H1 (cell line): ENCODE results near the gene ADIRF. TPM values are rescaled to one million over a fixed set of nuclear protein-coding genes. Genes with fewer than 3 reads are reported as not detected.
"Not testable (repeated sequence)": the region's sequence is repeated elsewhere in the genome, so short reads cannot be mapped to it uniquely, and the experiment has no call there.

Experiments used
- CTCF ChIA-PET: fragments of 300-600 bp; sonication (Branson Sonifier 250); formaldehyde crosslinking; loops from one replicate; lab custom pipeline; 2021; ENCODE audit not compliant: partially characterized antibody; lab: Charles Lee
- POLR2A ChIA-PET: fragments of 300-600 bp; sonication (Branson Sonifier 250); formaldehyde crosslinking; loops from one replicate; lab custom pipeline; 2021; ENCODE audit warnings: inconsistent platforms; ENCODE audit not compliant: partially characterized antibody; lab: Charles Lee
- DNase-seq, 2 experiments: peaks; one replicate each; pipeline versions ENCODE4 v3.0.0 to v3.0.0-alpha.2; 2010 to 2022; ENCODE audit warnings: low spot score in 2 of 2, low read depth in 1 of 2, mixed read lengths in 1 of 2
- FAIRE-seq: peaks from 2 replicates; lab custom pipeline; 2011; peaks lifted over from hg19 to GRCh38; lab: Jason Lieb, UNC
- H2AFZ ChIP-seq: 2 replicates; pipeline ENCODE4 v1.8.1; 2012; ENCODE audit warnings: low read length, inconsistent platforms
- H2AK5ac ChIP-seq: 2 replicates; pipeline ENCODE4 v1.6.1; 2013; ENCODE audit warnings: low read depth, low read length
- H2BK120ac ChIP-seq: replicated peaks from 2 replicates; pipeline ENCODE3; 2013; ENCODE audit warnings: low read depth, low read length, inconsistent platforms
- H2BK12ac ChIP-seq: 2 replicates; pipeline ENCODE4 v1.6.1; 2013; ENCODE audit warnings: low read depth, low read length
- H2BK15ac ChIP-seq: 2 replicates; pipeline ENCODE4 v1.6.1; 2013; ENCODE audit warnings: low read length
- H2BK20ac ChIP-seq: 2 replicates; pipeline ENCODE4 v1.6.1; 2013; ENCODE audit warnings: low read length
- H2BK5ac ChIP-seq: 2 replicates; pipeline ENCODE4 v1.6.1; 2013; ENCODE audit warnings: low read depth, low read length
- H3K14ac ChIP-seq: 2 replicates; pipeline ENCODE4 v1.6.1; 2013; ENCODE audit warnings: inconsistent platforms; ENCODE audit not compliant: insufficient read length
- H3K18ac ChIP-seq: 2 replicates; pipeline ENCODE4 v1.6.1; 2013; ENCODE audit warnings: low read length; ENCODE audit errors: extremely low read depth
- H3K23ac ChIP-seq: 2 replicates; pipeline ENCODE4 v1.6.1; 2013; ENCODE audit warnings: inconsistent platforms; ENCODE audit not compliant: insufficient read length
- H3K23me2 ChIP-seq: 2 replicates; pipeline ENCODE4 v1.6.1; 2013; ENCODE audit warnings: low read depth, low read length
- H3K27ac ChIP-seq: 2 replicates; pipeline ENCODE4 v1.6.1; 2011; ENCODE audit warnings: low read depth, low read length, inconsistent platforms
- H3K27me3 ChIP-seq, 4 experiments: replicated peaks in 1 of 4; 1 replicate in 1 of 4; 2 replicates in 3 of 4; pipeline versions ENCODE4 v1.6.1 to v1.8.1; 2011 to 2013; ENCODE audit warnings: low read length in 3 of 4, mild to moderate bottlenecking in 3 of 4, inconsistent platforms in 2 of 4, mixed read lengths in 2 of 4, moderate library complexity in 1 of 4; ENCODE audit not compliant: control insufficient read depth in 3 of 4, insufficient read depth in 3 of 4; ENCODE audit errors: extremely low read depth in 1 of 4
- H3K36me3 ChIP-seq, 4 experiments: 2 replicates each; pipeline versions ENCODE4 v1.6.1 to v1.8.1; 2011 to 2013; ENCODE audit warnings: mild to moderate bottlenecking in 4 of 4, low read length in 3 of 4, moderate library complexity in 2 of 4, control low read depth in 1 of 4, inconsistent platforms in 1 of 4; ENCODE audit not compliant: insufficient read depth in 4 of 4, control insufficient read depth in 2 of 4
- H3K4ac ChIP-seq: replicated peaks from 2 replicates; pipeline ENCODE3; 2013; ENCODE audit warnings: low read length, low read depth, mixed read lengths, inconsistent platforms; ENCODE audit not compliant: insufficient read length
- H3K4me1 ChIP-seq, 4 experiments: replicated peaks in 1 of 4; 1 replicate in 1 of 4; 2 replicates in 3 of 4; pipeline versions ENCODE4 v1.6.1 to v1.8.1; 2011 to 2013; ENCODE audit warnings: low read length in 3 of 4, inconsistent platforms in 2 of 4, mixed read lengths in 1 of 4; ENCODE audit not compliant: insufficient read depth in 4 of 4, control insufficient read depth in 3 of 4
- H3K4me2 ChIP-seq, 2 experiments: 2 replicates each; pipeline versions ENCODE4 v1.6.1 to v1.8.1; 2011 to 2013; ENCODE audit warnings: low read depth in 2 of 2, low read length in 2 of 2, control low read depth in 1 of 2, inconsistent platforms in 1 of 2, mild to moderate bottlenecking in 1 of 2; ENCODE audit not compliant: insufficient read depth in 1 of 2
- H3K4me3 ChIP-seq, 4 experiments: fragments of 200-600, 300-600 bp in 1 of 4; sonication (generic), shearing (Covaris generic), sonication (Bioruptor Twin) in 1 of 4; 2 replicates each; pipeline versions ENCODE4 v1.5.1 to v1.8.1; 2011 to 2016; ENCODE audit warnings: low read length in 4 of 4, low read depth in 3 of 4, control low read depth in 2 of 4, inconsistent platforms in 2 of 4, mild to moderate bottlenecking in 2 of 4, mixed read lengths in 1 of 4, moderate library complexity in 1 of 4; ENCODE audit not compliant: insufficient read depth in 2 of 4; ENCODE audit errors: extremely low read depth in 1 of 4
- H3K56ac ChIP-seq: replicated peaks from 2 replicates; pipeline ENCODE3; 2013; ENCODE audit warnings: low read depth, mild to moderate bottlenecking, mixed read lengths, low read length, inconsistent platforms; ENCODE audit not compliant: insufficient read length
- H3K79me1 ChIP-seq: 2 replicates; pipeline ENCODE4 v1.6.1; 2013; ENCODE audit warnings: low read depth, low read length, control low read depth
- H3K79me2 ChIP-seq, 2 experiments: 2 replicates each; pipeline versions ENCODE4 v1.6.1 to v1.8.1; 2012 to 2013; ENCODE audit warnings: low read length in 2 of 2, mild to moderate bottlenecking in 2 of 2, inconsistent platforms in 1 of 2; ENCODE audit not compliant: insufficient read depth in 2 of 2, control insufficient read depth in 1 of 2
- H3K9ac ChIP-seq, 4 experiments: replicated peaks in 1 of 4; 1 replicate in 1 of 4; 2 replicates in 3 of 4; pipeline versions ENCODE4 v1.6.1 to v1.8.1; 2011 to 2013; ENCODE audit warnings: low read depth in 3 of 4, low read length in 3 of 4, control low read depth in 2 of 4, mild to moderate bottlenecking in 2 of 4, moderate library complexity in 2 of 4, inconsistent platforms in 1 of 4; ENCODE audit errors: extremely low read depth in 1 of 4
- H3K9me3 ChIP-seq, 2 experiments: 2 replicates each; pipeline versions ENCODE4 v1.6.1 to v1.8.1; 2012 to 2013; ENCODE audit warnings: mild to moderate bottlenecking in 2 of 2, moderate library complexity in 2 of 2, control low read depth in 1 of 2, inconsistent platforms in 1 of 2, low read depth in 1 of 2, low read length in 1 of 2, mixed read lengths in 1 of 2; ENCODE audit not compliant: insufficient read depth in 2 of 2
- H4K20me1 ChIP-seq, 2 experiments: replicated peaks in 1 of 2; 2 replicates each; pipeline versions ENCODE3 to v1.8.1; 2011 to 2013; ENCODE audit warnings: inconsistent platforms in 2 of 2, low read length in 2 of 2, mild to moderate bottlenecking in 1 of 2; ENCODE audit not compliant: insufficient read depth in 2 of 2, control insufficient read depth in 1 of 2
- H4K5ac ChIP-seq: 2 replicates; pipeline ENCODE4 v1.6.1; 2013; ENCODE audit warnings: low read length, low read depth, mixed read lengths, inconsistent platforms; ENCODE audit not compliant: insufficient read length
- H4K8ac ChIP-seq: 2 replicates; pipeline ENCODE4 v1.8.0; 2013; ENCODE audit warnings: mild to moderate bottlenecking, moderate library complexity, low read length, inconsistent platforms; ENCODE audit not compliant: insufficient read depth; ENCODE audit errors: extremely low read depth
- H4K91ac ChIP-seq: replicated peaks from 2 replicates; pipeline ENCODE3; 2013; ENCODE audit warnings: low read length, mixed read lengths, inconsistent platforms; ENCODE audit not compliant: insufficient read length
- WGBS, 2 experiments: shearing (Covaris generic) in 1 of 2; methylation state at CpG; one replicate each; pipeline versions ENCODE4 v1.1.6 to v1.1.7; 2013 to 2015; ENCODE audit warnings: low lambda C conversion rate in 2 of 2, mixed read lengths in 2 of 2, inconsistent platforms in 1 of 2, low coverage in 1 of 2, missing lambda C conversion rate in 1 of 2; ENCODE audit not compliant: insufficient replicate concordance in 2 of 2, insufficient coverage in 1 of 2, insufficient read length in 1 of 2; ENCODE audit errors: extremely low coverage in 1 of 2, missing lambda C conversion rate in 1 of 2; 5-methylcytosine and 5-hydroxymethylcytosine counted together
- polyA plus RNA-seq, 7 experiments: library from polyadenylated mRNA; depleted of rRNA in 3 of 7; stranded (reverse) in 5 of 7; unstranded in 2 of 7; fragments of >200 nt in 5 of 7; fragments of 200-250 nt in 2 of 7; gene quantifications; 1 replicate in 5 of 7; 2 replicates in 1 of 7; 4 replicates in 1 of 7; pipeline versions ENCODE4 v1.2.1 to v1.2.3, GENCODE V29; 2011 to 2013; ENCODE audit warnings: missing spikeins in 2 of 7, mixed read lengths in 2 of 7
- total RNA-seq: library from RNA; stranded (reverse); fragmentation: NEBNext Ultra II Directional; extraction: Animal tissue kit (Norgen Biotek cat#: 25700); gene quantifications from 2 replicates; pipeline ENCODE4 v1.2.1, GENCODE V29; 2021

ADIRF gene
- total and polyA plus RNA-seq, 2 of the 8 experiments (the other 6 are each of a cell fraction or from before 2014, with no cell fraction given): not detected

DNA sequence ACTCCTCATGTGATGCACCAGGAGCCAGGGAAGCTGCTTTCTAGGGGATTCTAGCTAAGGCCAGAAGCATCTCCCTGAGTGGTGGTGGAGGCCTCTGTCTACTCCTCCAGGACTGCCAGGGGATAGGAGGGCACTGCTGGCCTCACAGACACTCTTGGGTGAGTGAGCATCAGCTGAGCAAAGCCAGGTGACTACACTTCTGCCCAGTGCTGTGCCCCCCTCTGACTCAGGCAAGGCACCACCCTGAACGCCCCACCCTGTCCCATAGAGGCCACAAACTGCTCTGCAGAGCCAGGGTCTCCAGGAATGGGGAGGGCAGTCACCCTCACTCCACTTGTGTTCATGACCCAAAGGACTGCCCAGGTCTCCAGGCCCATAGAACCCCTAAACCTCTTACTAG is 51.2 kb downstream of the ADIRF start:
- H4K8ac ChIP-seq, POLR2A ChIA-PET, H3K9me3 ChIP-seq, H3K27me3 ChIP-seq, DNase-seq, H4K20me1 ChIP-seq, H2AFZ ChIP-seq, H3K36me3 ChIP-seq, H2BK20ac ChIP-seq, H3K79me2 ChIP-seq, H3K4ac ChIP-seq, H2AK5ac ChIP-seq, H3K18ac ChIP-seq, H3K4me3 ChIP-seq, H3K23me2 ChIP-seq, CTCF ChIA-PET, H3K23ac ChIP-seq, H3K4me2 ChIP-seq, H3K14ac ChIP-seq, H3K27ac ChIP-seq, H2BK120ac ChIP-seq, H3K4me1 ChIP-seq, H3K9ac ChIP-seq, H2BK12ac ChIP-seq, H3K56ac ChIP-seq, H2BK5ac ChIP-seq, H4K5ac ChIP-seq, FAIRE-seq, H4K91ac ChIP-seq, H2BK15ac ChIP-seq, H3K79me1 ChIP-seq: not testable (repeated sequence)
- 67% methylated on average over 1 of the region's 1 CpG; no CpG with 5 or more reads in 1 of the 2 experiments for WGBS, 2 experiments

DNA sequence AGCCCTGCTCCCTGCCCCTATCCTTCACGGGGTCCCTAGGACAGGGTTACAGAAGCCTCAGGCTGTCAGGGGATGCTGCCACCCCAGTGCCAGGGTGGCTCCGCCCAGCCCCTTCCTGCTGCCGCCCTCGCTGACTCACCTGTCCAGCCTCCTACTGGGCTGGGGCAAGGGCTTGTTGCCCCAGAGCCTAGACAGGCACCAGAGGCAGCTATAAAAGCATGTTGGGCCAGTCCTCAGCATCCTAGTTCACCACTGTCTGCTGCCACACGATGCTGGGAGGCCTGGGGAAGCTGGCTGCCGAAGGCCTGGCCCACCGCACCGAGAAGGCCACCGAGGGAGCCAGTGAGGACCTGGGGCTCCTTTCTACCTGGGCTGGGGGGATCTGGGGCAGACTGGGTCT is 51.8 kb downstream of the ADIRF start, which contains the start of gene FAM25A:
Gene FAM25A (plus strand): TSS at position 239 of the 400 bp plus-strand sequence. CDS start 31 bp downstream, at position 270.
- H3K23ac ChIP-seq, DNase-seq, H4K5ac ChIP-seq, H2BK20ac ChIP-seq, H4K91ac ChIP-seq, H3K36me3 ChIP-seq, H3K56ac ChIP-seq, H3K4me1 ChIP-seq, H2BK15ac ChIP-seq, H2BK5ac ChIP-seq, POLR2A ChIA-PET, H3K4ac ChIP-seq, H4K8ac ChIP-seq, H2BK12ac ChIP-seq, H3K18ac ChIP-seq, H3K27me3 ChIP-seq, H3K9me3 ChIP-seq, H2AFZ ChIP-seq, H3K27ac ChIP-seq, H2AK5ac ChIP-seq, H3K23me2 ChIP-seq, CTCF ChIA-PET, H3K4me2 ChIP-seq, H3K4me3 ChIP-seq, H3K79me2 ChIP-seq, H4K20me1 ChIP-seq, H2BK120ac ChIP-seq, H3K9ac ChIP-seq, H3K14ac ChIP-seq, H3K79me1 ChIP-seq, FAIRE-seq: not testable (repeated sequence)
- WGBS, 2 experiments: 90% methylated on average over 8 of the region's 9 CpGs; no CpG with 5 or more reads in 1 of the 2 experiments
